Peyer's patch (tissue), 4 donors: ENCODE results near the gene PTGER2. TPM values are rescaled to one million over a fixed set of nuclear protein-coding genes. Genes with fewer than 3 reads are reported as not detected.

Experiments used
- DNase-seq, 3 donors: peaks; one replicate each; pipeline ENCODE4 v3.0.0-alpha.2; 2017 to 2019
- H3K27ac ChIP-seq, 4 donors: fragments of 200-600 bp; sonication (generic); one replicate each; pipeline ENCODE4 v1.5.1; 2016 to 2019
- H3K27me3 ChIP-seq, 2 donors: fragments of 200-600 bp; sonication (generic); one replicate each; pipeline ENCODE4 v1.5.1; 2019
- H3K36me3 ChIP-seq, 3 donors: fragments of 200-600 bp; sonication (generic); one replicate each; pipeline ENCODE4 v1.5.1; 2016 to 2019
- H3K4me1 ChIP-seq, 4 donors: fragments of 200-600 bp; sonication (generic); one replicate each; pipeline ENCODE4 v1.5.1; 2016 to 2019
- H3K4me3 ChIP-seq, 4 donors: fragments of 200-600 bp; sonication (generic); 1 replicate in 3 of 4; 2 replicates in 1 of 4; pipeline ENCODE4 v1.5.1; 2016 to 2019; ENCODE audit warnings: mild to moderate bottlenecking in 1 of 4
- H3K9me3 ChIP-seq, 4 donors: fragments of 200-600 bp; sonication (generic); one replicate each; pipeline ENCODE4 v1.5.1; 2016 to 2019; ENCODE audit warnings: mild to moderate bottlenecking in 1 of 4
- CTCF ChIP-seq, 6 experiments: fragments of 450-650 bp in 4 of 6; fragments of 200-600 bp in 2 of 6; sonication (generic) in 1 of 6; IDR thresholded peaks; one replicate each; pipeline ENCODE4 v1.5.1; 2017 to 2019; ENCODE audit warnings: antibody characterized with exemption in 6 of 6, mild to moderate bottlenecking in 3 of 6, moderate library complexity in 1 of 6
- POLR2A ChIP-seq, 2 donors: fragments of 450-650 bp; IDR thresholded peaks; one replicate each; pipeline ENCODE4 v1.5.1; 2017; ENCODE audit warnings: antibody characterized with exemption in 2 of 2, mild to moderate bottlenecking in 2 of 2, moderate library complexity in 2 of 2
- total RNA-seq, 4 donors: library from RNA; depleted of rRNA; stranded (reverse); fragments of >200 nt; gene quantifications; one replicate each; pipeline ENCODE4 v1.1.0, GENCODE V29; 2016

Gene PTGER2
- 1 to 10 TPM; 2.7 to 6.4 (median 4.9) TPM for total RNA-seq

- peak within 1 kb of the TSS; percentile 67 to 89 (median 82) for H3K27ac ChIP-seq
- H3K9me3 ChIP-seq, result no peaks in the 10 kb centered on the region
- TF ChIP-seq POLR2A (IDR thresholded peaks at IDR 0.05), result peak in 1 of 2 donors; percentile 59
- TF ChIP-seq CTCF (IDR thresholded peaks at IDR 0.05), result no peak
- no peaks in the 10 kb centered on the region for H3K36me3 ChIP-seq
- H3K27me3 ChIP-seq, result no peaks in the 10 kb centered on the region
- H3K4me3 ChIP-seq, result peak within 1 kb of the TSS; percentile 49 to 64 (median 58)
- peak; percentile 68 to 95 (median 89) for DNase-seq
- H3K4me1 ChIP-seq, result peaks cover 0 to 9% (median 4%) of the 10 kb centered on the region in 4 donors
Observed at GRCh38 chr14:52313903-52314594, at the start of gene PTGER2. Gene PTGER2, plus strand, starts transcription at chr14:52314312. Its CDS starts 237 bp downstream, at chr14:52314549.

- no peaks in the 10 kb centered on the region for H3K9me3 ChIP-seq
- H3K4me1 ChIP-seq, result peaks cover 0 to 26% (median 5%) of the 10 kb centered on the region in 4 donors
- DNase-seq, result no peak
- TF ChIP-seq CTCF (IDR thresholded peaks at IDR 0.05) (no peak), POLR2A (IDR thresholded peaks at IDR 0.05) (no peak)
- H3K4me3 ChIP-seq, result no peak overlapping the region
- no peaks in the 10 kb centered on the region for H3K36me3 ChIP-seq
- no peak overlapping the region for H3K27ac ChIP-seq
- H3K27me3 ChIP-seq, result no peaks in the 10 kb centered on the region
Observed at GRCh38 chr14:52265253-52265652, 48.9 kb upstream of the PTGER2 start.

GRCh38 chr14:52266179-52266578, 47.9 kb upstream of the PTGER2 start:
- no peak for TF ChIP-seq POLR2A (IDR thresholded peaks at IDR 0.05)
- no peak for TF ChIP-seq CTCF (IDR thresholded peaks at IDR 0.05)
- Histone ChIP-seq H3K27me3 (no peaks in the 10 kb centered on the region), H3K4me3 (no peak overlapping the region), H3K27ac (no peak overlapping the region), H3K4me1 (peaks cover 0 to 26% (median 5%) of the 10 kb centered on the region in 4 donors), H3K9me3 (no peaks in the 10 kb centered on the region), H3K36me3 (no peaks in the 10 kb centered on the region)
- DNase-seq, result no peak

GRCh38 chr14:52266782-52267181, 47.3 kb upstream of the PTGER2 start:
- H3K9me3 ChIP-seq, result no peaks in the 10 kb centered on the region
- no peak overlapping the region for H3K4me3 ChIP-seq
- no peak for DNase-seq
- TF ChIP-seq POLR2A (IDR thresholded peaks at IDR 0.05) (no peak), CTCF (IDR thresholded peaks at IDR 0.05) (no peak)
- no peaks in the 10 kb centered on the region for H3K36me3 ChIP-seq
- H3K27me3 ChIP-seq, result no peaks in the 10 kb centered on the region
- H3K27ac ChIP-seq, result no peak overlapping the region
- peaks cover 0 to 26% (median 5%) of the 10 kb centered on the region in 4 donors for H3K4me1 ChIP-seq

GRCh38 chr14:52267501-52268278, 46.4 kb upstream of the PTGER2 start, which contains the start of gene PTGDR:
Gene PTGDR, plus strand, starts transcription at chr14:52267698. Its CDS starts 117 bp downstream, at chr14:52267815.
- peak in 2 of 3 donors; percentile 59 to 67 for DNase-seq
- no peaks in the 10 kb centered on the region for H3K36me3 ChIP-seq
- no peaks in the 10 kb centered on the region for H3K27me3 ChIP-seq
- TF ChIP-seq CTCF (IDR thresholded peaks at IDR 0.05) (no peak), POLR2A (IDR thresholded peaks at IDR 0.05) (no peak)
- peak within 1 kb of the TSS; percentile 38 to 64 (median 48) for H3K4me3 ChIP-seq
- H3K9me3 ChIP-seq, result no peaks in the 10 kb centered on the region
- peaks cover 0 to 26% (median 5%) of the 10 kb centered on the region in 4 donors for H3K4me1 ChIP-seq
- H3K27ac ChIP-seq, result peak within 1 kb of the TSS in 2 of 4 donors; percentile 31 to 38
